ENCODE data around the gene CHIT1.
"Not testable (repeated sequence)": the region's sequence is repeated elsewhere in the genome, so short reads cannot be mapped to it uniquely, and the experiment has no call there.

CHIT1 gene

GRCh38 chr1:203229471-203230135, at the start of gene CHIT1:
Gene CHIT1 (minus strand): TSS chr1:203229673. CDS start chr1:203229636, 37 bp downstream.
- no peak for DNase-seq (ENCODE audit: low read depth)

GRCh38 chr1:203278885-203279406, 49.5 kb upstream of the CHIT1 start:
- no peak for DNase-seq (ENCODE audit: low read depth)

- no peak for DNase-seq (ENCODE audit: low read depth)
Observed at GRCh38 chr1:203278082-203278884, 48.8 kb upstream of the CHIT1 start.

GRCh38 chr1:203276916-203277545, 47.6 kb upstream of the CHIT1 start:
- DNase-seq (ENCODE audit: low read depth): no peak

GRCh38 chr1:203276408-203276807, 46.9 kb upstream of the CHIT1 start:
- no peak for DNase-seq (ENCODE audit: low read depth)

GRCh38 chr1:203275656-203276272, 46.3 kb upstream of the CHIT1 start:
- DNase-seq (ENCODE audit: low read depth): no peak

GRCh38 chr1:203274603-203275381, 45.3 kb upstream of the CHIT1 start:
- no peak for DNase-seq (ENCODE audit: low read depth)

GRCh38 chr1:203273869-203274602, 44.6 kb upstream of the CHIT1 start:
- no peak for DNase-seq (ENCODE audit: low read depth)

- DNase-seq (ENCODE audit: low read depth): peak; percentile 89
Observed at GRCh38 chr1:203273206-203273868, 43.9 kb upstream of the CHIT1 start.

GRCh38 chr1:203272633-203273205, 43.2 kb upstream of the CHIT1 start:
- DNase-seq (ENCODE audit: low read depth): no peak

GRCh38 chr1:203271962-203272632, 42.6 kb upstream of the CHIT1 start:
- DNase-seq (ENCODE audit: low read depth): no peak

GRCh38 chr1:203271018-203271743, 41.7 kb upstream of the CHIT1 start:
- no peak for DNase-seq (ENCODE audit: low read depth)

GRCh38 chr1:203270448-203270847, 41.0 kb upstream of the CHIT1 start:
- no peak for DNase-seq (ENCODE audit: low read depth)

GRCh38 chr1:203269654-203270020, 40.2 kb upstream of the CHIT1 start:
- DNase-seq (ENCODE audit: low read depth): no peak

GRCh38 chr1:203268901-203269653, 39.6 kb upstream of the CHIT1 start:
- DNase-seq (ENCODE audit: low read depth): no peak

GRCh38 chr1:203267912-203268311, 38.4 kb upstream of the CHIT1 start:
- no peak for DNase-seq (ENCODE audit: low read depth)

GRCh38 chr1:203267347-203267846, 37.9 kb upstream of the CHIT1 start:
- peak; percentile 67 for DNase-seq (ENCODE audit: low read depth)

- DNase-seq (ENCODE audit: low read depth): not testable (repeated sequence)
Observed at GRCh38 chr1:203266140-203266539, 36.7 kb upstream of the CHIT1 start.
